Measurements from ENCODE around the gene MAP3K2.

The MAP3K2 gene

GRCh38 chr2:127405255-127405610, 17.5 kb upstream of the MAP3K2 start:
- no peak for DNase-seq

- DNase-seq, result no peak
These were observed 16.9 kb upstream of the MAP3K2 start for GRCh38 chr2:127404466-127405254.

- DNase-seq, result no peak
These were observed 15.7 kb upstream of the MAP3K2 start for GRCh38 chr2:127403460-127403859.

- peak; percentile 55 to 61 for DNase-seq
These were observed 14.3 kb upstream of the MAP3K2 start for GRCh38 chr2:127401757-127402695.

GRCh38 chr2:127400897-127401756, 13.4 kb upstream of the MAP3K2 start:
- DNase-seq, result no peak

GRCh38 chr2:127400533-127400896, 12.7 kb upstream of the MAP3K2 start:
- DNase-seq, result no peak

- peak; percentile 67 to 70 for DNase-seq
These were observed 10.4 kb upstream of the MAP3K2 start for GRCh38 chr2:127398239-127398590.

- DNase-seq, result no peak
These were observed 9.9 kb upstream of the MAP3K2 start for GRCh38 chr2:127397568-127398238.

GRCh38 chr2:127394492-127394891, 6.7 kb upstream of the MAP3K2 start:
- DNase-seq, result no peak

GRCh38 chr2:127392828-127393578, 5.2 kb upstream of the MAP3K2 start:
- no peak for DNase-seq

GRCh38 chr2:127392133-127392827, 4.5 kb upstream of the MAP3K2 start:
- DNase-seq, result no peak

GRCh38 chr2:127389778-127390435, 2.1 kb upstream of the MAP3K2 start:
- no peak for DNase-seq

GRCh38 chr2:127388423-127389164, 819 bp upstream of the MAP3K2 start:
- peak; percentile 36 to 39 for DNase-seq

- DNase-seq, result peak; percentile 80 to 85
These were observed 766 bp downstream of the MAP3K2 start for GRCh38 chr2:127386764-127387654.

- no peak for DNase-seq
These were observed 1.5 kb downstream of the MAP3K2 start for GRCh38 chr2:127386246-127386645.

- DNase-seq, result no peak
These were observed 3.2 kb downstream of the MAP3K2 start for GRCh38 chr2:127384529-127384928.

GRCh38 chr2:127382831-127383230, 4.9 kb downstream of the MAP3K2 start:
- no peak for DNase-seq

GRCh38 chr2:127381762-127382161, 6.0 kb downstream of the MAP3K2 start:
- DNase-seq, result no peak
